HG02885 (cell line): Measurements from ENCODE around the gene SS18L1.

Source experiments
- ATAC-seq: cut with Tn5 transposase; IDR thresholded peaks from one replicate; pipeline ENCODE4 v1.9.1; 2021; ENCODE audit warnings: mild to moderate bottlenecking; ENCODE audit not compliant: unreplicated experiment, poor library complexity

The SS18L1 gene

DNA sequence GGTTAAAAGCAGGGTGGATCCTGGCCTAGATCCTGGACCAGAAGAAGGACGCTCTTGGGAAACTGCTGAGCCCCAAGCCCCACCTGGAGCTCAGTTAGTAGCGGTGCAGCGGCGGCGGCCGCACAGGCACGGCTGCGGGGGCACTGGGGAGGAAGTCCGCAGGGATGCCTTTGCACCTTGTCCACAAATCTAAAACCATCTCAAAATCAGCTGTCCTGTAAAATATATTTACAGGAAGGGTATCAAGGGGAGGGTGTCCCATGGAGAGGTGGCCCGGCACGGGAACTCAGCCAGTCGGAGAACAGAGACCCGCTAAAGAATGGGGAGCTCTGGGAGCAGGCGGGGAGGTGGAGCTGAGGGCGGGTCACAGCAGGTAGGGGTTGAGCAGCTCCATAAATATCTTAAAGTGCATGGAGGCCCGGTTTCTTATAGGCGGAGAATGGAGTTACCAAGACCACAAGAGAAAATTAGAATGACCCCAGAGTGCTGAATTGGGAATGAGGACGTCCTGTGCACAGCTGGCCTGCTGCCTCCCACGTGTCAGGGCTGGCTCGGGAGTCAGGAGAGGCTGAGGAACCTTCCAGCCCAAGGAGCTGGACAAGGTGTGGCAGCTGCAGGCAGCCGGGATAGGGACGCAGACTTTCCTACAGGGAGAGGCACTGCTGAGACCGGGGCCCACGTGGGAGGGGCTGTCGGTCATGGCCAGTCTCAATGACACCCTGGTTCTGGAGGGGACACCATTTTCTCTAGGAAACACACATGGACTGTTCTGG, 47.3 kb downstream of the SS18L1 start:
- no peak for ATAC-seq

DNA sequence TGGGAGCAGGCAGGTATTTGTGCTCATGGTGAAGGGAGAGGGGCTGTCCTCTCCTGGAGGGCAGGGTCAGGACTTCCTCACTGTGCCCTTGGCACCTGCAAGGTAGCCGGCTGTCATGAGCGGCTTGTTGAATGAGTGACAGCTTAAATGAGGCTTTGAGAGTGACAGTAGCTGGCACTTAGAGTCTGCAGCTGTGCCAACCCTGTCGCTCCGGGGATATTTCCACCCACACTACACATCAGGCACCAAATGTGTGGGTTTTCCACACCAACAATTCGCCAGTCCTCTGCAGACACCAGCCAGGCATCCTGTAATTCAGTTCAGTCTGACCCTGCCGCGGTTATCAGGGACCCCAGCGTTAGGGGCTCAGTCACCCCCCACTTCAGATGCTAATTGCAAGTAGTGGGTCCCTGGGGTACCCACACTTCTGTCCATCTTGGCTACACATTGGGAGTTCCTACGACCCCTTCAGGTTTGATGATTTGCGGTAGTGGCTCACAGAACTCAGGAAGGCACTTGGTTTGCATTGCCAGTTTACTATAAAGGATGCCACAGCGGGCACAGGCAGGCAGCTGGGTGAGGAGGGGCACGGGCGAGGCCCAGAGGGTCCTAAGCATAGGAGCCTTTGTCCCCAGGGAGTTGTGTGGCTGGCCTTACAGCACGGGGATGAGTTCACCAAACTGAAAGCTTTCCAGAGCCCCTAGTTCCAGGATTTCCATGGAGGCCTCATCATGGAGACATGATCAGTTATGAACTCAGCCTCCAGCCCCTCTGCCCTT, 48.4 kb downstream of the SS18L1 start:
- no peak for ATAC-seq

- no peak for ATAC-seq
Measured at GRCh38 chr20:62192635-62193034, 49.1 kb downstream of the SS18L1 start.

GRCh38 chr20:62193079-62194025, 49.8 kb downstream of the SS18L1 start:
- no peak for ATAC-seq

GRCh38 chr20:62195075-62195405, 51.5 kb downstream of the SS18L1 start:
- ATAC-seq: no peak

GRCh38 chr20:62195736-62196135, 52.2 kb downstream of the SS18L1 start:
- ATAC-seq: no peak

- ATAC-seq: no peak
Measured at GRCh38 chr20:62196286-62196685, 52.7 kb downstream of the SS18L1 start.

DNA sequence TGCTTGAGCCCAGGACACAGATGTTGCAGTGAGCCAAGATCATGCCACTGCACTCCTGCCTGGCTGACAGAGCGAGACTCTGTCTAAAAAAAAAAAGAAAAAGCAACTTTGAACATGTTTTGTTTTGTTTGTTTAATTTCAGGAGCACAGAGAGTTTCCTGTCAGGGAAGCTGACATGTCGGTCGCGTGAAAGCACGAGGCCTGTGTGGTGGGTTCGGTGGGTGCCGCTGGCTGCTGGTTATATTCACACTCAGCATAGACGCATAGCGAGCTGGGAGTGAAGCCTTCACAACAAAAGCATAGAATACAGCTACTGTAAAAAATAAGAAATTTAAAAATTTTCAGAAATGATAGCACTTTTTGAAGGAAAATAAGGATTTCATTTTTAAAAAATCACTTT, 53.7 kb downstream of the SS18L1 start:
- ATAC-seq: no peak

DNA sequence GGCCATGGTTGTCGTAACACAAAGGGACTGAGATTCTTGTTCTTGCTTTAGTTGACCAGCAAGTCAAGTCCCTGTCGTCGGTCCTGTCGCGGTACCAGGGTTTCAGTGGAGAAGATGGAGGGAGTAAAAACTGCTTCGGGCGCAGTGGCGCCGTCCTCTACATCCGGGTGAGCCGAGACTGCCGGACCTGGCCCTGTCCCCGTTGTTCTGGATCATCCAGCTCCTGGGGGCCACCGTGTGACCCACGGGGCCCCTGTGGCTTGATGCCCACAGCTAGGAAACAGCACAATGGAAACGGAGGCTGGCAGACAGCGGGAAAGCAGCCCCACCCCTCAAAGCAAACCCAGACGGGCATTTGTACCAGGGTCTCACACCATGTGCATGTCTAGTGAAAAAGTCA, 54.2 kb downstream of the SS18L1 start:
- no peak for ATAC-seq

DNA sequence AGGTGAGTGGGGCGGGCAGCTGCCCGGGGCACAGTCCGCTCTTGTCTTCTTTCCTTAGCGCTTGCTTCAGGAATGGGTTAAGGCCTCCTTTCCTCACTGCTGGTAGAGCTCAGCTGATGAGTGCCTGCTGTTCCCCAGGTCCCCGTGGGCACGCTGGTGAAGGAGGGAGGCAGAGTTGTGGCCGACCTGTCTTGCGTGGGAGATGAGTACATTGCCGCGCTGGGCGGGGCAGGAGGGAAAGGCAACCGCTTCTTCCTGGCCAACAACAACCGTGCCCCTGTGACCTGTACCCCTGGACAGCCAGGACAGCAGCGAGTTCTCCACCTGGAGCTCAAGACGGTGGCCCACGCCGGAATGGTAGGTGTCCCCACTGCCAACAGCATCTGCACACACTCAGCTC, 54.9 kb downstream of the SS18L1 start:
- no peak for ATAC-seq

DNA sequence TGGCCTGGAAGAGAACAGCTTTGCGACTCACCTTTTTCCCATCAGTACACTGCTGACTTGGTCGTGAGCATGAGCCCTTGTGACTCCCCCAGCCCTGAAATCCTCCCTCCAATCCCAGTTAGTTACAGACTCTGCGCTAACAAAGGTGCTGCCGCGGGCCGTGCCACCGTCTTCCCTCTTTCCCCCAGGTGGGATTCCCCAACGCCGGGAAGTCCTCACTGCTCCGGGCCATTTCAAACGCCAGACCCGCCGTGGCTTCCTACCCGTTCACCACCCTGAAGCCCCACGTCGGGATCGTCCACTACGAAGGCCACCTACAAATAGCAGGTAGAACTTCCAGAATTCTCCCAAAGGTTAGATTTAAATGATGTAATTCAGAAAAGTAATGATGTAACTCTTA, 55.4 kb downstream of the SS18L1 start:
- ATAC-seq: no peak

DNA sequence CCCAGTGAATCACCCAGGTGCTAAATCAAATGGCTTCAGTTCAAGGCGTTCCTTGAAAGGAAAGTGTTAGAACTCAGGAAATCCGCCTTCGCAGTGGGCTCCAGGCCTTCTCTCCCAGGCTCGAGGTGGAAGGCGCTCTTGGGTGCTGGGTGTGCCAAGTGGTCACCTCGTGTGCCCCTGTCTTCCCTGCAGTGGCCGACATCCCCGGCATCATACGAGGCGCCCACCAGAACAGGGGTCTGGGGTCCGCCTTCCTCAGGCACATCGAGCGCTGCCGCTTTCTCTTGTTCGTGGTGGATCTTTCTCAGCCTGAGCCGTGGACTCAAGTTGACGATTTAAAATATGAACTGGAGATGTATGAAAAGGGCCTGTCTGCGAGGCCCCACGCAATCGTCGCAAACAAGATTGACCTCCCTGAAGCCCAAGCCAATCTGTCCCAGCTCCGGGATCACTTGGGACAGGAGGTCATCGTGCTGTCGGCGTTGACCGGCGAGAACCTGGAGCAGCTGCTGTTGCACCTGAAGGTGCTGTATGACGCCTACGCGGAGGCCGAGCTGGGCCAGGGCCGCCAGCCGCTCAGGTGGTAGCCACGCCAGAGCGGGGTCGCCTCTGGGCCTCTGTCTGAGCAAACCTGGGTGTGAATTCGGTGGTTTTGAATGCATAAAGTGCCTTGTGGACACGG, 57.1 kb downstream of the SS18L1 start:
- no peak for ATAC-seq

- ATAC-seq: no peak
Measured at GRCh38 chr20:62201173-62202082, 57.9 kb downstream of the SS18L1 start.

DNA sequence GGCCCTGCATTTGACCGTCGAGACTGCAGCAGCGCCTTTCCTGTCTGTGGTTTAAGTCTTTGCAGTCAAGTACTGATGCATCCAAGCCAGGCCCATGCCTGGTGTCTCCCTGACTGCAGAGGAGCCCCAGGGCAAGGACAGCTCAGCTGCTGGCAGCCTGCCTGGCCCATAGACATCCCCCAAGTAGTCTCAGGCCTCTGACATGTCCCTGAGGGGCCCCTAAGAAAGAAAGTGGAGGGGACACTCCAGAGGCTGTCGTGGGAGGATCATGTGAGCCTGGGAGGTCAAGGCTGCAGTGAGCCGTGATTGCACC, 58.5 kb downstream of the SS18L1 start:
- ATAC-seq: no peak

DNA sequence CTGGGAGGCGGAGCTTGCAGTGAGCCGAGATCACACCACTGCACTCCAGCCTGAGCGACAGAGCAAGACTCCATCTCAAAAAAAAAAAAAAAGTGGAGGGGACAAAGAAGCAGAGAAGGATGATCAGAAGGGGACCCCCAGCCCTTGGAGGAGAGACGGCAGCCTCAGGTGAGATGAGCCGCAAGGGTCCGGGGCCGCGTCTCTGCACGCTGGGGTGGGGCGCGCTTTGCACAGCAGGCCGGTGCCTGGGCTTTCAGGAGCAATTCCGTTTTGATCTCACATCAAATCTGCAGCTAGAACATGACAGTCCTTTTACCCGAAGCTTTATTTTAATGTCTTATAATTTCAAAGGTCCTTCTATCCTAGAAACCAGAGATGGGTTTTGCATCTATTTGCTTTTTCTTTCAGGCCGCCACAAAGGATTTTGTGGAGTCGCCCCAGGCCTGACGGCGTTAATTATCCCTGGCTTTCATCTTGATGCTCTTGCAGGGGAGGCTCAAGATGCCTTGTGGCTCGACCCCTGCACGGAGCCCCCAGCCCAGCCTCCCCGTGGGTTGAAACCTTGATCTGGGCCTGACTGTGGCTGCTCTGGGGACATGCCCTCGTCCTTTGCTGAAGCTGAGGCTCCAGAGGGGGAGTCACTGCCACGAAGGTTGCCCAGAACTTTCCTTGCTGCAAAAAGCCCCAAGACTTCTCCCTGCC, 59.3 kb downstream of the SS18L1 start:
- ATAC-seq: no peak

- no peak for ATAC-seq
Measured at GRCh38 chr20:62203378-62204030, 59.9 kb downstream of the SS18L1 start.

- no peak for ATAC-seq
Measured at GRCh38 chr20:62205618-62206387, 62.2 kb downstream of the SS18L1 start.

GRCh38 chr20:62206388-62206775, 62.8 kb downstream of the SS18L1 start:
- ATAC-seq: no peak
